ENCODE measurements around the gene NKX2-3. TPM values are rescaled to one million over a fixed set of nuclear protein-coding genes. Genes with fewer than 3 reads are reported as not detected.

NKX2-3 gene
- total and polyA plus RNA-seq, 9 of the 15 experiments (the other 6 are each of a cell fraction or from before 2014, with no cell fraction given): not detected

- peaks cover 0 to 6% of the 10 kb centered on the region in 2 experiments; a peak in 3 of 5 replicates for H3K27me3 ChIP-seq (ENCODE audit: control insufficient read depth in 2 of 2, insufficient read depth in 2 of 2, low read length in 2 of 2)
- in situ Hi-C loops (cut with MboI): loop anchor here (5.0 kb wide), 1 partner anchor 50 kb away; no protein-coding TSS in a partner anchor
- H2AFZ ChIP-seq (ENCODE audit: low read depth, low read length): no peak overlapping the region
- no peaks in the 10 kb centered on the region for H3K9me1 ChIP-seq (ENCODE audit: control insufficient read depth, insufficient read depth, low read length)
- 0% methylated on average over 2 of the region's 2 CpGs for WGBS (ENCODE audit: insufficient coverage, low coverage, missing lambda C conversion rate)
- BruUV-seq (replicated peaks): no TSS peak
- no peak overlapping the region for H3K27ac ChIP-seq (ENCODE audit: extremely low read depth, low read depth, low read length)
- ATAC-seq (no peak), DNase-seq (ENCODE audit: extremely low read depth in 1 of 4, low spot score in 3 of 4) (no peak), FAIRE-seq (no peak)
- no peak overlapping the region for H3K4me2 ChIP-seq (ENCODE audit: insufficient read depth, low read length)
- no peaks in the 10 kb centered on the region for H3K36me3 ChIP-seq (ENCODE audit: control insufficient read depth, insufficient read depth, low read length)
- intact Hi-C loops (cut with micrococcal nuclease): loop anchor here (10.0 kb wide), 1 partner anchor 78 kb away; no protein-coding TSS in a partner anchor
- no peaks in the 10 kb centered on the region for H3K9me3 ChIP-seq (replicated peaks; ENCODE audit: control insufficient read depth, insufficient read depth, low read depth, low read length)
- POLR2A ChIA-PET: interaction anchor here (0.6 kb wide), 1 partner anchor 146 kb away, joined by 3 read pairs; no protein-coding TSS in a partner anchor
- H4K20me1 ChIP-seq (replicated peaks; ENCODE audit: control insufficient read depth, insufficient read depth, low read length): no peaks in the 10 kb centered on the region
- H3K4me3 ChIP-seq: no peak overlapping the region
- CTCF ChIA-PET (ENCODE audit: low intra/inter-chr PET ratio): no interaction called here
- TF ChIP-seq MED1 (CRISPR knock-in tag; IDR thresholded peaks at IDR 0.05; ENCODE audit: borderline replicate concordance) (no peak), ZFP1 (CRISPR knock-in tag; IDR thresholded peaks at IDR 0.05) (no peak), ZBED1 (IDR thresholded peaks at IDR 0.05) (no peak), BHLHE40 (IDR thresholded peaks at IDR 0.05; ENCODE audit: low read length) (no peak), ATF4 (CRISPR knock-in tag; IDR thresholded peaks at IDR 0.05) (no peak), NFIC (IDR thresholded peaks at IDR 0.05) (no peak), MTA3 (IDR thresholded peaks at IDR 0.05; ENCODE audit: borderline replicate concordance) (no peak), ZNF347 (CRISPR knock-in tag; IDR thresholded peaks at IDR 0.05; ENCODE audit: low read depth) (no peak), KAT2B (IDR thresholded peaks at IDR 0.05; ENCODE audit: low read depth, low read length) (no peak), DACH1 (IDR thresholded peaks at IDR 0.05; ENCODE audit: partially characterized antibody) (no peak), FOXJ2 (tag; IDR thresholded peaks at IDR 0.05) (no peak), ERF (CRISPR knock-in tag; IDR thresholded peaks at IDR 0.05) (no peak), NCOR1 (IDR thresholded peaks at IDR 0.05) (no peak), ZNF239 (CRISPR knock-in tag; IDR thresholded peaks at IDR 0.05) (no peak), THRAP3 (IDR thresholded peaks at IDR 0.05; ENCODE audit: borderline replicate concordance) (no peak), YBX1 (IDR thresholded peaks at IDR 0.05) (no peak)
- H3K79me2 ChIP-seq (ENCODE audit: control insufficient read depth, insufficient read depth, low read length): no peaks in the 10 kb centered on the region
- H3K9ac ChIP-seq (ENCODE audit: insufficient read depth in 1 of 2, low read depth in 2 of 2, low read length in 2 of 2): no peak overlapping the region
- no peaks in the 10 kb centered on the region for H3K4me1 ChIP-seq (replicated peaks in 1 of 2; ENCODE audit: control insufficient read depth in 2 of 2, insufficient read depth in 2 of 2, low read length in 2 of 2)
Observed at GRCh38 chr10:99562631-99563030, 29.9 kb downstream of the NKX2-3 start.
